ENCODE data around the gene NLGN1.

Gene NLGN1

GRCh38 chr3:173755161-173755560 lies 357.6 kb downstream of the NLGN1 start:
- Histone ChIP-seq H3K9me3 (no peaks in the 10 kb centered on the region), H3K9ac (no peak overlapping the region), H3K36me3 (no peaks in the 10 kb centered on the region), H3K4me2 (no peak overlapping the region), H4K20me1 (no peaks in the 10 kb centered on the region), H3K4me3 (no peak overlapping the region), H3K4me1 (no peaks in the 10 kb centered on the region), H3K27ac (no peak overlapping the region), H3K27me3 (no peaks in the 10 kb centered on the region)
- TF ChIP-seq Cebpa-rat (IDR thresholded peaks at IDR 0.05), result no peak

- no peaks in the 10 kb centered on the region for H3K36me3 ChIP-seq
- H3K27me3 ChIP-seq, result no peaks in the 10 kb centered on the region
- H4K20me1 ChIP-seq, result no peaks in the 10 kb centered on the region
- TF ChIP-seq Cebpa-rat (IDR thresholded peaks at IDR 0.05), result no peak
- H3K9me3 ChIP-seq, result no peaks in the 10 kb centered on the region
- no peak overlapping the region for H3K4me3 ChIP-seq
- H3K27ac ChIP-seq, result no peak overlapping the region
- H3K9ac ChIP-seq, result no peak overlapping the region
- no peak overlapping the region for H3K4me2 ChIP-seq
- H3K4me1 ChIP-seq, result no peaks in the 10 kb centered on the region
Observed at GRCh38 chr3:173761161-173761560, 363.6 kb downstream of the NLGN1 start.

- Histone ChIP-seq H3K4me3 (no peak overlapping the region), H3K9ac (no peak overlapping the region), H3K4me2 (no peak overlapping the region), H3K9me3 (no peaks in the 10 kb centered on the region), H3K27ac (no peak overlapping the region), H3K4me1 (no peaks in the 10 kb centered on the region), H3K36me3 (no peaks in the 10 kb centered on the region), H3K27me3 (no peaks in the 10 kb centered on the region), H4K20me1 (no peaks in the 10 kb centered on the region)
- no peak for TF ChIP-seq Cebpa-rat (IDR thresholded peaks at IDR 0.05)
Observed at GRCh38 chr3:173762501-173762900, 365.0 kb downstream of the NLGN1 start.

- H3K9ac ChIP-seq, result no peak overlapping the region
Observed at GRCh38 chr3:173770011-173770410, 372.5 kb downstream of the NLGN1 start.

GRCh38 chr3:173770796-173771573 lies 373.4 kb downstream of the NLGN1 start:
- no peak overlapping the region for H3K4me3 ChIP-seq
- no peak overlapping the region for H3K27ac ChIP-seq
- no peaks in the 10 kb centered on the region for H3K36me3 ChIP-seq
- no peaks in the 10 kb centered on the region for H4K20me1 ChIP-seq
- TF ChIP-seq Cebpa-rat (IDR thresholded peaks at IDR 0.05), result no peak
- H3K4me2 ChIP-seq, result no peak overlapping the region
- H3K27me3 ChIP-seq, result no peaks in the 10 kb centered on the region
- H3K9me3 ChIP-seq, result no peaks in the 10 kb centered on the region
- H3K4me1 ChIP-seq, result no peaks in the 10 kb centered on the region
- H3K9ac ChIP-seq, result no peak overlapping the region

More at GRCh38 chr3:173770011-173770410, 372.5 kb downstream of the NLGN1 start:
- Histone ChIP-seq H3K9me3 (no peaks in the 10 kb centered on the region), H4K20me1 (no peaks in the 10 kb centered on the region), H3K27ac (no peak overlapping the region), H3K4me1 (no peaks in the 10 kb centered on the region), H3K4me2 (no peak overlapping the region), H3K4me3 (no peak overlapping the region), H3K27me3 (no peaks in the 10 kb centered on the region), H3K36me3 (no peaks in the 10 kb centered on the region)
- no peak for TF ChIP-seq Cebpa-rat (IDR thresholded peaks at IDR 0.05)

- Histone ChIP-seq H3K9ac (no peak overlapping the region), H3K27ac (no peak overlapping the region)
- no peak for TF ChIP-seq Cebpa-rat (IDR thresholded peaks at IDR 0.05)
Observed at GRCh38 chr3:173773800-173774199, 376.3 kb downstream of the NLGN1 start.

GRCh38 chr3:173774294-173774693 lies 376.8 kb downstream of the NLGN1 start:
- H4K20me1 ChIP-seq, result no peaks in the 10 kb centered on the region
- no peaks in the 10 kb centered on the region for H3K27me3 ChIP-seq
- H3K4me1 ChIP-seq, result no peaks in the 10 kb centered on the region
- no peak overlapping the region for H3K4me2 ChIP-seq
- no peak for TF ChIP-seq Cebpa-rat (IDR thresholded peaks at IDR 0.05)
- H3K27ac ChIP-seq, result no peak overlapping the region
- H3K36me3 ChIP-seq, result no peaks in the 10 kb centered on the region
- H3K9me3 ChIP-seq, result no peaks in the 10 kb centered on the region
- no peak overlapping the region for H3K4me3 ChIP-seq
- no peak overlapping the region for H3K9ac ChIP-seq

More at GRCh38 chr3:173773800-173774199, 376.3 kb downstream of the NLGN1 start:
- Histone ChIP-seq H4K20me1 (no peaks in the 10 kb centered on the region), H3K4me3 (no peak overlapping the region), H3K36me3 (no peaks in the 10 kb centered on the region), H3K27me3 (no peaks in the 10 kb centered on the region), H3K4me1 (no peaks in the 10 kb centered on the region), H3K9me3 (no peaks in the 10 kb centered on the region), H3K4me2 (no peak overlapping the region)

- no peak overlapping the region for H3K4me3 ChIP-seq
- no peaks in the 10 kb centered on the region for H3K4me1 ChIP-seq
- H3K9ac ChIP-seq, result no peak overlapping the region
- H4K20me1 ChIP-seq, result no peaks in the 10 kb centered on the region
- TF ChIP-seq Cebpa-rat (IDR thresholded peaks at IDR 0.05), result no peak
- no peaks in the 10 kb centered on the region for H3K27me3 ChIP-seq
- H3K9me3 ChIP-seq, result no peaks in the 10 kb centered on the region
- H3K27ac ChIP-seq, result no peak overlapping the region
- no peak overlapping the region for H3K4me2 ChIP-seq
- H3K36me3 ChIP-seq, result no peaks in the 10 kb centered on the region
Observed at GRCh38 chr3:173778251-173778650, 380.7 kb downstream of the NLGN1 start.

GRCh38 chr3:173780067-173780466 lies 382.5 kb downstream of the NLGN1 start:
- no peak overlapping the region for H3K4me3 ChIP-seq
- H3K9me3 ChIP-seq, result no peaks in the 10 kb centered on the region

GRCh38 chr3:173785004-173785403 lies 387.5 kb downstream of the NLGN1 start:
- no peaks in the 10 kb centered on the region for H4K20me1 ChIP-seq
- H3K4me1 ChIP-seq, result no peaks in the 10 kb centered on the region
- H3K9ac ChIP-seq, result no peak overlapping the region
- no peak overlapping the region for H3K27ac ChIP-seq
- H3K4me3 ChIP-seq, result no peak overlapping the region
- H3K9me3 ChIP-seq, result no peaks in the 10 kb centered on the region
- no peaks in the 10 kb centered on the region for H3K27me3 ChIP-seq
- TF ChIP-seq Cebpa-rat (IDR thresholded peaks at IDR 0.05), result no peak
- H3K4me2 ChIP-seq, result no peak overlapping the region
- no peaks in the 10 kb centered on the region for H3K36me3 ChIP-seq

More at GRCh38 chr3:173780067-173780466, 382.5 kb downstream of the NLGN1 start:
- Histone ChIP-seq H3K4me1 (no peaks in the 10 kb centered on the region), H3K4me2 (no peak overlapping the region), H4K20me1 (no peaks in the 10 kb centered on the region), H3K36me3 (no peaks in the 10 kb centered on the region), H3K27ac (no peak overlapping the region), H3K27me3 (no peaks in the 10 kb centered on the region), H3K9ac (no peak overlapping the region)
- TF ChIP-seq Cebpa-rat (IDR thresholded peaks at IDR 0.05), result no peak

Data from BLaER1 (cell line).